Measurements from ENCODE around the gene ATAD3C. TPM values are rescaled to one million over a fixed set of nuclear protein-coding genes. Genes with fewer than 3 reads are reported as not detected.

Gene ATAD3C
- total RNA-seq, 2 donors from 2014 or later, result 0.55 TPM

DNA sequence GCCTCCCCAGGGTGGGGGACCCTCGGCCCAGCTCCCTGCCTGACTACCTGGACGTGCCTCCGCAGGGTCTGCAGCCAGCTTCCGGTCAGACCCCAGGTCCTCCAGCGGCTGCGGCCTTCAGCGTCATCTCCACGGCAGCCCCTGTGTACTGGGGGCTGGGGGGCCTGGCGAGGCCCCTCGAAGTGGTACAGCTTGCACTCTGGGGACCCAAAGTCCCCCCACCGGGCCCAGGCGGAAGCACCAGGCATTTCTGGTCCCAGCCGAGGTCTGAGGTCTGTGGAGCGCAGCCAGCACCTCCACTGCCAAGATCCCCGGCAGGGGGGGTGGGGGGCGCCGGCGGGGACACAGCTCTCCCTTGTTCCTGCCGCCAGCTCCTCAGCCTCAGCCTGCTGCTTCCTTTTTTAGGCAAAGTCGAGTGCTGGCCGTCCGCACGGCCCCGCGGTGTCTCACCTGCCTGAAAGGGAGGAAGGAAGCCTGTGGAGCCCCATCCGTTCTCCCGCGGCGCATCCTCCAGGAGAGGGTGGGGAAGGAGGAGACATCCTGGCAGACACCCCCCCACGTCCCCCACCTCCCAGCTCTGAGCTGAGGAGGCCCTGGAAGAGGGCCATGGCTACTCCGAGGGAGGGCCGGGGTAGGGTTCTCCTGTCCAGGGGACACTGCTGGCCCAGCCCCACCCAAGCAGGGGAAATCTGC is 15.2 kb upstream of the ATAD3C start:
- H3K9me3 ChIP-seq (ENCODE audit: control insufficient read depth, low read length), result no peaks in the 10 kb centered on the region
- no peak overlapping the region for H3K9ac ChIP-seq (ENCODE audit: extremely low read depth, low read length, poor library complexity, severe bottlenecking)
- peaks cover 17% of the 10 kb centered on the region for H3K4me1 ChIP-seq (ENCODE audit: control insufficient read depth, insufficient read depth, low read length)
- no peak overlapping the region for H3K27ac Mint-ChIP-seq
- H3K27me3 Mint-ChIP-seq (ENCODE audit: insufficient read depth), result peaks cover 4% of the 10 kb centered on the region
- H3K27me3 ChIP-seq (ENCODE audit: control insufficient read depth, insufficient read depth, low read length, poor library complexity, severe bottlenecking), result peaks cover 16% of the 10 kb centered on the region
- peak; percentile 91 for DNase-seq
- no peaks in the 10 kb centered on the region for H3K36me3 Mint-ChIP-seq (ENCODE audit: low read depth)
- no peaks in the 10 kb centered on the region for H3K9me3 Mint-ChIP-seq
- TF ChIP-seq, protein P1, sequence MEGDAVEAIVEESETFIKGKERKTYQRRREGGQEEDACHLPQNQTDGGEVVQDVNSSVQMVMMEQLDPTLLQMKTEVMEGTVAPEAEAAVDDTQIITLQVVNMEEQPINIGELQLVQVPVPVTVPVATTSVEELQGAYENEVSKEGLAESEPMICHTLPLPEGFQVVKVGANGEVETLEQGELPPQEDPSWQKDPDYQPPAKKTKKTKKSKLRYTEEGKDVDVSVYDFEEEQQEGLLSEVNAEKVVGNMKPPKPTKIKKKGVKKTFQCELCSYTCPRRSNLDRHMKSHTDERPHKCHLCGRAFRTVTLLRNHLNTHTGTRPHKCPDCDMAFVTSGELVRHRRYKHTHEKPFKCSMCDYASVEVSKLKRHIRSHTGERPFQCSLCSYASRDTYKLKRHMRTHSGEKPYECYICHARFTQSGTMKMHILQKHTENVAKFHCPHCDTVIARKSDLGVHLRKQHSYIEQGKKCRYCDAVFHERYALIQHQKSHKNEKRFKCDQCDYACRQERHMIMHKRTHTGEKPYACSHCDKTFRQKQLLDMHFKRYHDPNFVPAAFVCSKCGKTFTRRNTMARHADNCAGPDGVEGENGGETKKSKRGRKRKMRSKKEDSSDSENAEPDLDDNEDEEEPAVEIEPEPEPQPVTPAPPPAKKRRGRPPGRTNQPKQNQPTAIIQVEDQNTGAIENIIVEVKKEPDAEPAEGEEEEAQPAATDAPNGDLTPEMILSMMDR (conservative IDR thresholded peaks at IDR 0.05), result no peak
- no peak overlapping the region for H3K27ac ChIP-seq (ENCODE audit: low read depth, low read length)
- H3K4me3 ChIP-seq (ENCODE audit: low read length), result no peak overlapping the region
- H3K4me1 Mint-ChIP-seq, result peaks cover 12% of the 10 kb centered on the region
- H3K4me3 Mint-ChIP-seq, result no peak overlapping the region
- 57% methylated on average over 16 to 32 of the region's 32 CpGs for WGBS, 2 experiments (ENCODE audit: insufficient coverage in 1 of 2, insufficient read length in 1 of 2)
- no peaks in the 10 kb centered on the region for H3K36me3 ChIP-seq (ENCODE audit: control insufficient read depth, insufficient read depth, low read length)

DNA sequence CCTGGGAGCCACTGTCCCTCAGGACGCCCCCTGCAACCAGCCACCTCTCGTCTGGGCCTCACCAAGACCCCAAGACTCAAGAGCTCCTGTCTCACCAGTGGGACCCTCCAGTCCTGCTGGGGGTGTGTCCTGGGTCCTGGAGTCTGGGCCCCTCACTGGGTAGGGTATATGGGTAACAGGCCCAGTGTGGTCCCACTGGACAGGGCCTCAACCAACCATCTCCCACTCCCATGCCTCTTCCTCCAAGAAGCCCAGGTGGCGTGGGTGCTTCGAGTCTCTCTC is 14.7 kb upstream of the ATAD3C start:
- H3K9me3 ChIP-seq (ENCODE audit: control insufficient read depth, low read length), result no peaks in the 10 kb centered on the region
- H3K4me3 ChIP-seq (ENCODE audit: low read length), result peak overlapping the region; percentile 69
- H3K27me3 ChIP-seq (ENCODE audit: control insufficient read depth, insufficient read depth, low read length, poor library complexity, severe bottlenecking), result peaks cover 16% of the 10 kb centered on the region
- no peaks in the 10 kb centered on the region for H3K36me3 Mint-ChIP-seq (ENCODE audit: low read depth)
- peak overlapping the region; percentile 51 for H3K4me3 Mint-ChIP-seq
- no peaks in the 10 kb centered on the region for H3K9me3 Mint-ChIP-seq
- no peak overlapping the region for H3K27ac ChIP-seq (ENCODE audit: low read depth, low read length)
- H3K27ac Mint-ChIP-seq, result no peak overlapping the region
- peaks cover 10% of the 10 kb centered on the region for H3K4me1 Mint-ChIP-seq
- 92 to 94% methylated on average over 2 to 4 of the region's 4 CpGs for WGBS, 2 experiments (ENCODE audit: insufficient coverage in 1 of 2, insufficient read length in 1 of 2)
- TF ChIP-seq, protein P1 (conservative IDR thresholded peaks at IDR 0.05), result no peak
- DNase-seq, result no peak
- peaks cover 17% of the 10 kb centered on the region for H3K4me1 ChIP-seq (ENCODE audit: control insufficient read depth, insufficient read depth, low read length)
- no peak overlapping the region for H3K9ac ChIP-seq (ENCODE audit: extremely low read depth, low read length, poor library complexity, severe bottlenecking)
- no peaks in the 10 kb centered on the region for H3K36me3 ChIP-seq (ENCODE audit: control insufficient read depth, insufficient read depth, low read length)
- peaks cover 4% of the 10 kb centered on the region for H3K27me3 Mint-ChIP-seq (ENCODE audit: insufficient read depth)

DNA sequence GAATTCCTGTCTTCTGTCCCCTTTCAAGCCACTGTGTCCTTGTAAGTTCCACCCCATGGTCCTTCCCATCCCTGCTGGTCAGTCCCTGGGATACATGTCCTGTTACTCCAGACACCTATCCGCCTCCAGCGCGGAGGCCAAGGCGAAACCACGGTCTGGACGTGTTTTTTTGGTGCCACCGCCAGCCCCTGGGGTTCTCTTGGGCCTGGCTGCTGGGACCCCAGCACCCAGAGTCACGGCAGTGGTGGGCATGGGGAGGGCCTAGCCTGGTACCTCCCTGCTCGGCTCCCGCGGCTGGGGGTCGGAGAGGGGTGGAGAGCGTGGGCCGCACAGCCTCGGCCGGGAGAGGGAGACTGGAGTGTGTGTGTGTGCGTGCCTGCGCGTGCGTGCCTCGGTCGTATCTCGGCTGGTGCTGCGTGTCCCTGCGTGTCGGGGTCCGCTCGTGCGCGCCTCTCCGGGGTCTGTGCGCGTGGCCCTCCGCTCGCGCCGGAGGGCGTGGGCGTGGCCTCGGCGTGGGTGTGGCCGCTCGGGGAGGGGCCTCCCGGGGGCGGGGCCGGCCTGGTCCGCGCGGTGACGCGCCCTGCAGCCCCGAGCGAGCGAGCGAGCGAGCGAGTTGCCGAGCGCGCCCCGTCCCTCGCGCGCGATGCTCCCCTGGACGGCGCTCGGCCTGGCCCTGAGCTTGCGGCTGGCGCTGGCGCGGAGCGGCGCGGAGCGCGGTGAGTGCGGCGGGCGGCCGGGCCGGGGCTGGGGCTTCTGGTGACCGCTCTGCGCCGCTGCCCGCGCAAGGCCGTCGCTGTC is 14.2 kb upstream of the ATAD3C start, which contains the start of gene VWA1:
Gene VWA1, plus strand, starts transcription at position 585 of the 798 bp plus-strand sequence. Its CDS starts 59 bp downstream, at position 644.
- peaks cover 16% of the 10 kb centered on the region for H3K27me3 ChIP-seq (ENCODE audit: control insufficient read depth, insufficient read depth, low read length, poor library complexity, severe bottlenecking)
- DNase-seq, result peak; percentile 87
- H3K4me3 ChIP-seq (ENCODE audit: low read length), result peak within 1 kb of the TSS; percentile 69
- no peak within 1 kb of the TSS for H3K9ac ChIP-seq (ENCODE audit: extremely low read depth, low read length, poor library complexity, severe bottlenecking)
- Mint-ChIP-seq H3K4me1 (peaks cover 5% of the 10 kb centered on the region), H3K36me3 (ENCODE audit: low read depth) (no peaks in the 10 kb centered on the region), H3K4me3 (peak within 1 kb of the TSS; percentile 56), H3K9me3 (no peaks in the 10 kb centered on the region), H3K27me3 (ENCODE audit: insufficient read depth) (peaks cover 4% of the 10 kb centered on the region), H3K27ac (no peak within 1 kb of the TSS)
- H3K36me3 ChIP-seq (ENCODE audit: control insufficient read depth, insufficient read depth, low read length), result no peaks in the 10 kb centered on the region
- 12 to 18% methylated on average over 24 to 89 of the region's 89 CpGs for WGBS, 2 experiments (ENCODE audit: insufficient coverage in 1 of 2, insufficient read length in 1 of 2)
- TF ChIP-seq, protein P1 (conservative IDR thresholded peaks at IDR 0.05), result peak; percentile 11
- peaks cover 14% of the 10 kb centered on the region for H3K4me1 ChIP-seq (ENCODE audit: control insufficient read depth, insufficient read depth, low read length)
- no peak within 1 kb of the TSS for H3K27ac ChIP-seq (ENCODE audit: low read depth, low read length)
- H3K9me3 ChIP-seq (ENCODE audit: control insufficient read depth, low read length), result no peaks in the 10 kb centered on the region

Data from endodermal cell (in vitro differentiated cells).